K562 treated with DMSO at 1 percent for 12 hours (cell line): ENCODE measurements around the gene C1orf50. TPM values are rescaled to one million over a fixed set of nuclear protein-coding genes. Genes with fewer than 3 reads are reported as not detected.

Experiments
- total RNA-seq: library from RNA; unstranded; fragments of 300-600 nt; gene quantifications from 2 replicates; pipeline ENCODE4 v1.2.3, GENCODE V29; 2022; ENCODE audit not compliant: insufficient read depth

C1orf50 gene
- 2.2 and 4.4 TPM in 2 replicates for total RNA-seq

DNA sequence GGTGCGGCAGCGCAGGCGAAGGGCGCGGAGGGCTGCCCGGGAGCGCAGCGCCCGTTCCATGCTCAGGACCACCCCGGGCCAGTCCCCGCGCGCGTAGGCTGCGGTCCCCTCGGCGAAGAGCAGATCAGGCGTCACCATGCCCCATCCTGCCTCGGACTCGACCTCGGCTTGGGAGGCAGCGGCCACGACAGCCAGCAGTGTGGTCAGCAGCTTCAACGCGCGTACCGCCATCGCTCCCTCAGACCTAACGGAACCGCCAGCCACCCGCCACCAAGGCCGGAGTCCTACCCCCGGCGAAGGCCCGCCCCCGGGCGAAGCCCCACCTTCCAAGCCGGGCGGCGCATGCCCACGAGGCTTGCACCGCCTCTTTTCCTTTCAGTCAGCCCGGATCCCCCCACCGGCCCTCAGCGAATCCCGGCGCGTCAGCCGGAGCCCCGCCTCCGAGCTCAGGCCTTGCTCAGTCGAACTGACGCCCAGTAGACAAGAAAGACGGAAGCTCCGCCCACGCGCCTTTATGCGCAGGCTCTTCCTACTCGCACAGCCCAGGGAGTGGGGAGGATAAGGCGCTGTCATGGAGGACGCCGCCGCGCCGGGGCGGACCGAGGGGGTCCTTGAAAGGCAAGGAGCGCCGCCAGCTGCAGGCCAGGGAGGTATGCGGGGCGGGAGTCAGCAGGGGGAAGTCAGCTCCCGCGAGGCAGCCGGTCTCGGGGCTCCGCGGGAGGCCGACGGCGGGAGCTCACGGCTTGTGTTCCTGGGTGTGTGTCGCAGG is at the start of gene C1orf50, which contains the start of gene P3H1:
Gene C1orf50 (plus strand): TSS at position 509 of the 769 bp plus-strand sequence. CDS start 63 bp downstream, at position 572.
Gene P3H1 (minus strand): TSS at position 288 of the 769 bp plus-strand sequence. CDS start 57 bp downstream, at position 231.

DNA sequence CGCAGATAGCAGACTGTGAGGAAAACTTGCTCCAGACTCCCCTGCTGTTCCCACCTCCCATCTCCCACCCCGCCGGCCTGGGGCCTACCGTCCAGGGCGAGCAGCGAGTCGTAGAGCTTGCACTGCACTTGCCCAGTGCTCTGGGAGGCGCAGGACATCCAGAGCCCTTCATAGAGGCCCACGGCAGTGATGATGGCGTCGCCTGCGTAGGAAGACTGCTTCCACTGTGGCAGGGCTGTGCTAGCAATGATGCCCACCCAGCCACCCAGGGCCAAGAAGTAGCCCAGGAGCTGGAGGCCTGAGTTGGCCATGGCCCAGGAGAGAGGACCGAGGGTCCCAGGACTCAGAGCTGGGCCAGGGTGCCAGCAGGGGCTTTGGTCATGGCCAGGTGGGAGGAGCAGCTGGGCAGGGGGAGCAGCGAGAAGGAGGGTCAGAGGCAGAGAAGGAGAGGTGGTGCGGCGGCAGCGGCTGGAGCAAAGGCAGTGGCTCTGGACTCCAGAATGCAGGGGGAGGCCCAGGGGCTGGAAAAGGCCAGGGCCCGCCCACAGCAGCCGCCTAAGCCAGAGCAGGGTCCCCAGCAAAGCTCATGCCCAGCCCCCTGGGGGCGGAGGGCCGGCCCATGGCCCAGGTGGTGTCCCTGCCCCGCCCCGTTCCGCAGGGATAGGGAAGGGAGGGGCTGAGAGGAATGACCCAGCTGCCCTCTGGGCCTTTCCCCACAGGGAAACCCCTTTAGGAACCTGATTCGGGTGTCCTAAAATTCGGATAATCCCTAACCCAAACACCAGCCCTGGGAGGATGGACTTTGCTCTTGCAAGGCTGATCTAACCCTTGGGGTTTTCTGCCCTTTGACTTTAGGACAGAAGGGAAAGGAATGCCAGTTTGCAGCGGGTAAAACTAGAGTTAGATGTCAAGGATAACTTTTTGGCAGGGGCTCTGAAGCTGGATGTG is 27.0 kb upstream of the C1orf50 start, which contains the start of gene CLDN19:
Gene CLDN19 (minus strand): TSS at position 484 of the 948 bp plus-strand sequence. CDS start 173 bp downstream, at position 311.

DNA sequence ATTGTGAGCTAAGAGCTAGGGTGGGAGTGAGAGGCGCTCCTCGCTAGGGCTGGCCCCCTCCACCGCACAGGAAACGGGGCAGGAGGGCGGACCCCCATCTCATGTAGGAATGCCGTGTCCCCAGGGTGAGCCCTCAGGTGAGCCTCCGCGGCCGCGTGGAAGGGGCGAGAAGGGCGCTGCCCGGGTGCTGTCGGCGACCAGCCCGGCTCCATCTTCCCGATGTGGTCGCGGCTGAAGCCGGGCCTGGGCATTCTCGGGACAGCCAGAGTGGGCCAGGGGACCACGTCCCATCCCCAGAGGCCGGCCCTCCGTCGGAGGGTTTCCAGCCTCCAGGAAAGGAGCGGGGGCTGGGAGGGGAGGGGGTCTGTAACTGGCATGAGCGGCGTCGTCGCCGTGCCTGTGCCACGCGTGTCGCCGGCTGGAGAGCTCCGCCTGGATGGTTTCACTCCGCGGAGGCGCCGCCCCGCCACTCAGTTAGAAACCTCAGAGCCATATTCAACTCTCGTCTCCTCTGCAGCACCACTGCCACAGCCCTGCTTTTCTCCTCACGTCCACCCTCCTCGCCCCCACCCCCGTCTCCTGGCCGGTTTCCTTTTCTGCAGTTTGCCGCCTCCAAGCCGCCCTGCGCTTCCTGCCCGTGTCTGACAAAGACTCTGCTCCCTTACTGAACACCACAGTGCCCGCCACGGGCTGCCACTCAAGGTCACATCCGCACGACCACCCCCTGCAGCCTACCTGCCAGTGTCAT is 18.1 kb downstream of the C1orf50 start, which contains the start of gene TMEM269:
Gene TMEM269 (plus strand): TSS at position 46 of the 748 bp plus-strand sequence. CDS start 4,903 bp downstream, outside the sequence.

DNA sequence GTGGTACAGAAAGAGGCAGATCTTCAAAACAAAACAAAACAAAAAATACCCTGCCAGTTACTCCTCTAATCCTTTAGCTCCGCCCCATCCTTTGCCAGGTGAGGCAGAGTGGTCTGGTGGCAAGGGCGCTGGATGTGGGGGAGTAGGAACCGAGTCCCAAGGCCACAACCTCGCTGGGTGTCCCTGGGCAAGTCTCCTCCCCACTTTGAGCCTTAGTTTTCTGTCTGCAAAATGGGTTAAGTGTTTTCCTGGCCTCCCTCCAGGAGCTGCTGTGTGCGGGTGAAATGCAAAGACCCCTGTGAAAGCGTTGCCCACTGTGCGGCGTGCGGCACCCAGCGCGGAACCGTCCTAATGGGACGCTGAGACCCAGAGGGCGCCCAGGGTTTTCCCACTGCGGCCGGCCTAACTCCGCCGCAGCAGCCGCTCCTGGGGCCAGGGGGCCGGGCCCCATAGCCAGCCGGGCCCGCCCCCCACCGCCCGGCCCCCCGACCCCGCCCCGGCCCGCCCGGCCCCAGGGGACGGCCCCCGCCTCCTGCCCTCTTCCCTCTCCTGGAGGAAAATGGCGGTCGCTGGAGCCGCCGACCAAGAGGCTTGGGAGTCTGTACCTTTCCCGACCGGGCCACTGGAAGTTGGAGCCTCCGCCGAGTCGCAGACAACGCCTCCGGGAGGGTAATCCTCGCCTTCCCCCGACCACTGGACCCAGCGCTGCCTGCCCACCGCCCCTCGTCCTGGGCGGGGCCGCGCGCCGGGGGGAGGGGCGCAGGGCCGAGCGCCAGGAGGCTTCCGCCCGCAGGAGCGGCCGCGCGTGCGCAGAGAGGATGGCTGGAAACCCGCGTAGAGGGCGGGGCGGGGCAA is 49.8 kb downstream of the C1orf50 start, which contains the start of the genes ERMAP and SVBP:
Gene ERMAP (plus strand): TSS at position 538 of the 855 bp plus-strand sequence. CDS start 13,327 bp downstream, outside the sequence.
Gene SVBP (minus strand): TSS at position 813 of the 855 bp plus-strand sequence. CDS start 853 bp downstream, outside the sequence.

Other genes with a start within 250 kb of the C1orf50 start
- 134 and 148 TPM in 2 replicates for gene PPIH, start 108.8 kb upstream of the C1orf50 start, total RNA-seq
- gene YBX1, start 84.8 kb upstream of the C1orf50 start, total RNA-seq: 752 and 971 TPM in 2 replicates
- not detected in 2 replicates for gene CLDN19, start 27.0 kb upstream of the C1orf50 start, total RNA-seq
- gene P3H1, start 221 bp upstream of the C1orf50 start, total RNA-seq: 63.6 and 80.2 TPM in 2 replicates
- gene TMEM269, start 17.7 kb downstream of the C1orf50 start, total RNA-seq: 0.41 and 0.47 TPM in 2 replicates
- gene ERMAP, start 49.9 kb downstream of the C1orf50 start, total RNA-seq: 8.6 and 27.7 TPM in 2 replicates
- 33.2 and 55.3 TPM in 2 replicates for gene SVBP, start 50.1 kb downstream of the C1orf50 start, total RNA-seq
- 9.8 and 15.9 TPM in 2 replicates for gene ZNF691, start 79.4 kb downstream of the C1orf50 start, total RNA-seq
- gene SLC2A1, start 191.6 kb downstream of the C1orf50 start, total RNA-seq: 12.9 and 22.6 TPM in 2 replicates